H9 (cell line): ENCODE data around the gene KRT71. TPM values are rescaled to one million over a fixed set of nuclear protein-coding genes. Genes with fewer than 3 reads are reported as not detected.

Source experiments
- DNase-seq: peaks from one replicate; pipeline ENCODE4 v3.0.0-alpha.2; 2017
- H2AFZ ChIP-seq: one replicate; pipeline ENCODE4 v1.6.1; 2013; ENCODE audit warnings: mild to moderate bottlenecking, low read length, control low read depth, moderate library complexity
- H2AK5ac ChIP-seq: 2 replicates; pipeline ENCODE4 v1.6.1; 2013; ENCODE audit warnings: low read length, control low read depth, mixed read lengths; ENCODE audit not compliant: insufficient read length
- H2BK120ac ChIP-seq: one replicate; pipeline ENCODE4 v1.6.1; 2013; ENCODE audit warnings: low read depth, mild to moderate bottlenecking, low read length, control low read depth, inconsistent platforms; ENCODE audit not compliant: poor library complexity, severe bottlenecking
- H2BK12ac ChIP-seq: 2 replicates; pipeline ENCODE4 v1.6.1; 2013; ENCODE audit warnings: low read length, control low read depth, mixed read lengths, low read depth; ENCODE audit not compliant: insufficient read length
- H2BK15ac ChIP-seq: 2 replicates; pipeline ENCODE4 v1.6.1; 2013; ENCODE audit warnings: low read depth, low read length, control low read depth
- H2BK20ac ChIP-seq: one replicate; pipeline ENCODE4 v1.6.1; 2013; ENCODE audit warnings: low read depth, mild to moderate bottlenecking, low read length, control low read depth, inconsistent platforms; ENCODE audit not compliant: poor library complexity, severe bottlenecking
- H2BK5ac ChIP-seq: 2 replicates; pipeline ENCODE4 v1.6.1; 2013; ENCODE audit warnings: low read length, control low read depth, mixed read lengths; ENCODE audit not compliant: insufficient read length
- H3K14ac ChIP-seq: 2 replicates; pipeline ENCODE4 v1.6.1; 2013; ENCODE audit warnings: low read length, control low read depth; ENCODE audit not compliant: insufficient read depth
- H3K18ac ChIP-seq: 2 replicates; pipeline ENCODE4 v1.6.1; 2013; ENCODE audit warnings: low read depth, mild to moderate bottlenecking, mixed read lengths, low read length, control low read depth; ENCODE audit not compliant: insufficient read length
- H3K23ac ChIP-seq: 2 replicates; pipeline ENCODE4 v1.6.1; 2013; ENCODE audit warnings: low read length, control low read depth, mixed read lengths, low read depth; ENCODE audit not compliant: insufficient read length
- H3K23me2 ChIP-seq: 2 replicates; pipeline ENCODE4 v1.6.1; 2013; ENCODE audit warnings: low read depth, mild to moderate bottlenecking, mixed read lengths, low read length, control low read depth; ENCODE audit not compliant: insufficient read length, poor library complexity, severe bottlenecking
- H3K27ac ChIP-seq: 2 replicates; pipeline ENCODE4 v1.5.1; 2013; ENCODE audit warnings: low read length, control low read depth, mixed read lengths, low read depth; ENCODE audit not compliant: insufficient read length
- H3K27me3 ChIP-seq: 2 replicates; pipeline ENCODE4 v1.6.1; 2013; ENCODE audit warnings: low read length, control low read depth, inconsistent platforms; ENCODE audit not compliant: insufficient read depth
- H3K4ac ChIP-seq: 2 replicates; pipeline ENCODE4 v1.6.1; 2013; ENCODE audit warnings: low read depth, mild to moderate bottlenecking, control low read depth, inconsistent platforms, low read length, moderate library complexity
- H3K4me1 ChIP-seq: 2 replicates; pipeline ENCODE4 v1.6.1; 2013; ENCODE audit warnings: low read length, control low read depth, inconsistent platforms; ENCODE audit not compliant: insufficient read depth
- H3K4me2 ChIP-seq: 2 replicates; pipeline ENCODE4 v1.6.1; 2013; ENCODE audit warnings: low read length, control low read depth, mixed read lengths; ENCODE audit not compliant: insufficient read length, insufficient read depth
- H3K56ac ChIP-seq: 2 replicates; pipeline ENCODE4 v1.6.1; 2013; ENCODE audit warnings: low read depth, mild to moderate bottlenecking, mixed read lengths, low read length, control low read depth; ENCODE audit not compliant: insufficient read length
- H3K79me1 ChIP-seq: 2 replicates; pipeline ENCODE4 v1.6.1; 2013; ENCODE audit warnings: low read depth, mild to moderate bottlenecking, moderate library complexity, low read length, control low read depth, inconsistent platforms; ENCODE audit not compliant: insufficient read depth, poor library complexity, severe bottlenecking
- H3K79me2 ChIP-seq: 2 replicates; pipeline ENCODE4 v1.6.1; 2013; ENCODE audit warnings: low read length, control low read depth, inconsistent platforms; ENCODE audit not compliant: insufficient read depth
- H3K9ac ChIP-seq: 2 replicates; pipeline ENCODE4 v1.6.1; 2013; ENCODE audit warnings: low read length, control low read depth, mixed read lengths; ENCODE audit not compliant: insufficient read length; ENCODE audit errors: extremely low read depth
- H3K9me3 ChIP-seq: one replicate; pipeline ENCODE4 v1.6.1; 2013; ENCODE audit warnings: low read depth, low read length, inconsistent platforms; ENCODE audit not compliant: control insufficient read depth
- H3T11ph ChIP-seq: one replicate; pipeline ENCODE4 v1.6.1; 2013; ENCODE audit warnings: mild to moderate bottlenecking, low read length, control low read depth, inconsistent platforms
- H4K20me1 ChIP-seq: one replicate; pipeline ENCODE4 v1.6.1; 2013; ENCODE audit not compliant: control insufficient read depth, insufficient read length, insufficient read depth
- H4K5ac ChIP-seq: 2 replicates; pipeline ENCODE4 v1.6.1; 2013; ENCODE audit warnings: low read depth, mild to moderate bottlenecking, mixed read lengths, low read length, control low read depth; ENCODE audit not compliant: insufficient read length
- H4K8ac ChIP-seq: replicated peaks from 2 replicates; pipeline ENCODE4 v1.6.1; 2013; ENCODE audit warnings: low read length, control low read depth, mixed read lengths, low read depth; ENCODE audit not compliant: insufficient read length
- H4K91ac ChIP-seq: 2 replicates; pipeline ENCODE4 v1.6.1; 2013; ENCODE audit warnings: low read depth, mild to moderate bottlenecking, moderate library complexity, mixed read lengths, low read length, control low read depth; ENCODE audit not compliant: insufficient read length
- H3K27ac Mint-ChIP-seq, 3 experiments: 2 replicates in 2 of 3; 3 replicates in 1 of 3; pipeline ENCODE4 v1.8.0; 2020 to 2021; ENCODE audit warnings: mixed read lengths in 3 of 3, mild to moderate bottlenecking in 1 of 3, moderate library complexity in 1 of 3
- H3K27me3 Mint-ChIP-seq: 2 replicates; pipeline ENCODE4 v1.8.0; 2021; ENCODE audit warnings: low read depth, mild to moderate bottlenecking, moderate library complexity, mixed read lengths
- H3K36me3 Mint-ChIP-seq, 3 experiments: 2 replicates in 2 of 3; 3 replicates in 1 of 3; pipeline ENCODE4 v1.8.0; 2020 to 2021; ENCODE audit warnings: low read depth in 3 of 3, mixed read lengths in 3 of 3; ENCODE audit not compliant: insufficient read depth in 1 of 3
- H3K4me1 Mint-ChIP-seq, 2 experiments: 2 replicates each; pipeline ENCODE4 v1.8.0; 2020; ENCODE audit warnings: mixed read lengths in 2 of 2
- H3K4me3 Mint-ChIP-seq, 2 experiments: 2 replicates in 1 of 2; 3 replicates in 1 of 2; pipeline ENCODE4 v1.8.0; 2020 to 2021; ENCODE audit warnings: mild to moderate bottlenecking in 2 of 2, mixed read lengths in 2 of 2, moderate library complexity in 1 of 2
- H3K9me3 Mint-ChIP-seq, 2 experiments: 2 replicates in 1 of 2; 3 replicates in 1 of 2; pipeline ENCODE4 v1.8.0; 2020; ENCODE audit warnings: mild to moderate bottlenecking in 2 of 2, mixed read lengths in 2 of 2, moderate library complexity in 1 of 2
- WGBS: extraction: QIAGEN DNeasy Blood & Tissue Kit; methylation state at CpG from one replicate; pipeline ENCODE4 v1.1.7; 2013; ENCODE audit warnings: missing lambda C conversion rate, low lambda C conversion rate, mixed read lengths; ENCODE audit not compliant: insufficient read length; ENCODE audit errors: extremely low coverage; 5-methylcytosine and 5-hydroxymethylcytosine counted together
- total RNA-seq: library from RNA; stranded (reverse); gene quantifications from 2 replicates; pipeline ENCODE4 v1.2.1, GENCODE V29; 2021
- TF ChIP-seq, protein P1 (sequence below): fragments of 200-600 bp; sonication (generic); conservative IDR thresholded peaks from 3 replicates; pipeline ENCODE4 v1.8.0; 2021; ENCODE audit warnings: antibody characterized with exemption, mild to moderate bottlenecking

The KRT71 gene
- total RNA-seq, 1 experiment from 2014 or later = not detected

DNA sequence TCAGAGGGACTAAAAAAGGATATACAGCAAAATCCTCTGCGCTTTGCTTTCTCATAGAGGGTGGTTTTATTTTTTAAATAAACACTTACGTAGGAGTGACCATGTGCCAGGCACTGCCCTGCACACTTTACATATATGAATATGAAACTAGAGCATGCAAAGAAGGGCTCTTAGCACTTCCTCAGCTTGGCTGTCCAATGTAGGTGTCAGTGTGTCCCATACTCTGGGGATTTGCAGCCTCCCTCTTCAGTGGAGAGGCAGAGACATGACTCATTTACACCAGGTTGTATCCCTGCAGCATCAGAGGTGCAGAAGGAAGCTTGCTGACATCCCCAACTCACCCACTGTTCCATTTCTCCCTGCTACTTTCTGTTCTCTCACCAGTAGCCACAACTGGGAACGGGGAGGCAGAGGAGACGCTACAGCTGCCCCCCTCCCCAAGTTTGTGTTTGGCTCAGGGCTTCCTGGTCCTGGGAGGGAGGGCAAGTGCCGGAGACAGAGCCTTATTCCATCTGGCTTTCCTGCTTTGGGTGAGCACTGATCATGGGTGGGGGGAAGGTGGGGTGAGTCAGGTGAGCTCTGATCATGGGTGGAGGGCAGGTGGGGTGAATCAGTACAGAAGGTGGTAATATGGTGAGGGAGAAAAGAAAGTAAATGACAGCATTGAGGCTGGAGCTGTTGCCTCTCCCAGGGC is 27.9 kb downstream of the KRT71 start:
- Histone ChIP-seq H3K18ac (no peak overlapping the region), H3K4ac (no peak overlapping the region), H3K27me3 (no peaks in the 10 kb centered on the region; the same call in 1 of the 2 replicates), H3K23me2 (no peaks in the 10 kb centered on the region), H4K91ac (no peak overlapping the region), H2BK20ac (no peak overlapping the region), H3K4me2 (no peak overlapping the region), H4K20me1 (no peaks in the 10 kb centered on the region), H3K79me1 (no peaks in the 10 kb centered on the region), H3K23ac (no peak overlapping the region), H2BK15ac (no peak overlapping the region), H3K4me1 (no peaks in the 10 kb centered on the region), H4K5ac (no peak overlapping the region), H3T11ph (no peak overlapping the region), H3K79me2 (no peaks in the 10 kb centered on the region), H2BK12ac (no peak overlapping the region), H2BK120ac (no peak overlapping the region), H3K56ac (no peak overlapping the region), H3K9me3 (no peaks in the 10 kb centered on the region), H3K27ac (no peak overlapping the region), H2AFZ (no peak overlapping the region), H4K8ac (no peak overlapping the region), H3K9ac (no peak overlapping the region), H2BK5ac (no peak overlapping the region), H3K14ac (no peak overlapping the region), H2AK5ac (no peak overlapping the region)
- Mint-ChIP-seq H3K9me3 (no peaks in the 10 kb centered on the region), H3K4me1 (peaks cover 15 to 16% of the 10 kb centered on the region in 2 experiments), H3K27ac (peak overlapping the region in 1 of 3 experiments; percentile 48; a peak in 1 of 7 replicates), H3K36me3 (no peaks in the 10 kb centered on the region), H3K27me3 (peaks cover 8% of the 10 kb centered on the region), H3K4me3 (no peak overlapping the region)
- WGBS = no CpG with 5 or more reads among the region's 5 CpGs
- TF ChIP-seq, protein P1, sequence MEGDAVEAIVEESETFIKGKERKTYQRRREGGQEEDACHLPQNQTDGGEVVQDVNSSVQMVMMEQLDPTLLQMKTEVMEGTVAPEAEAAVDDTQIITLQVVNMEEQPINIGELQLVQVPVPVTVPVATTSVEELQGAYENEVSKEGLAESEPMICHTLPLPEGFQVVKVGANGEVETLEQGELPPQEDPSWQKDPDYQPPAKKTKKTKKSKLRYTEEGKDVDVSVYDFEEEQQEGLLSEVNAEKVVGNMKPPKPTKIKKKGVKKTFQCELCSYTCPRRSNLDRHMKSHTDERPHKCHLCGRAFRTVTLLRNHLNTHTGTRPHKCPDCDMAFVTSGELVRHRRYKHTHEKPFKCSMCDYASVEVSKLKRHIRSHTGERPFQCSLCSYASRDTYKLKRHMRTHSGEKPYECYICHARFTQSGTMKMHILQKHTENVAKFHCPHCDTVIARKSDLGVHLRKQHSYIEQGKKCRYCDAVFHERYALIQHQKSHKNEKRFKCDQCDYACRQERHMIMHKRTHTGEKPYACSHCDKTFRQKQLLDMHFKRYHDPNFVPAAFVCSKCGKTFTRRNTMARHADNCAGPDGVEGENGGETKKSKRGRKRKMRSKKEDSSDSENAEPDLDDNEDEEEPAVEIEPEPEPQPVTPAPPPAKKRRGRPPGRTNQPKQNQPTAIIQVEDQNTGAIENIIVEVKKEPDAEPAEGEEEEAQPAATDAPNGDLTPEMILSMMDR = no peak
- peak; percentile 24 for DNase-seq
